C4-2B (cell line): ENCODE measurements around the gene MYH6.

Source experiments
- CTCF ChIP-seq: fragments of 450-650 bp; conservative IDR thresholded peaks from 2 replicates; pipeline ENCODE4 v1.5.1; 2017; ENCODE audit warnings: mild to moderate bottlenecking
- ZFX ChIP-seq: fragments of 450-650 bp; IDR thresholded peaks from 2 replicates; pipeline ENCODE4 v1.6.1; 2017

- TF ChIP-seq CTCF (no peak), ZFX (no peak)
Observed at GRCh38 chr14:23431486-23431885, 23.4 kb upstream of the MYH6 start.
